Measurements from ENCODE around the gene KATNAL2.

KATNAL2 gene

DNA sequence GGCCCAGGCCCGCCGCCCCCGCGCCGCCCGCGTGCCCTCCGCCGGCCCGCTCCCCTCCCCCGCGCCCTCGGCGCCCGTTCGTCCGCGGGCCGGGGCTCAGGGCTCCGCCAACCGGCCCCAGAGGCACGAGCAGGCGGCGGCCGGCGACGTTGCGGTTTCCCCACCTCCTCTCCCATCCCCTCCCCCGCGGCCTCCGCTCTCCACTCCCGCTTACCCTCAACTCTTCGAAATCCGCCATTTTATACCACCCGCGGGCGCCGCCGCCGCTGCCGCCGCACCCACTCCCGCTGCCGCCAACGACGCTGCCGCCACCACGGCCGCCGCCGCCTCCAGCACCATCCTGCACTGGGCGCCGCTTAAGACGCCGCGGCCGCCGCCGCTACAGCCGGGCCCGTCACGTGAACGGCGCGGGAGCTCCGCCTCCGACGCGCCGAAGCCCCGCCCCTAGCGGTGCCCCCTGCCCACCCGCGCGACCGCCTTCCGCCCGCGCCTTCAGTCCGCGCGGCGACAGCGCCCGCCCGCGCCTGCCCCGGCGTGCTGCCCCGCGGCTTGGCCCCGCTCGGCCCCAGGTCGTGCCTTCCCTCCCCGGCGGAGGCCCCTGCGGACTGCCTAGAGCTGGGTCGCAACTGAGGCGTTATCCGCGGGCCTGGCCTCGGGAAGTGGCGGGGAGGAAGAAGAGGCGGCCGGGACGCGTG, at the start of gene KATNAL2, which contains the start of gene PIAS2:
TSS of gene KATNAL2 (plus strand) at position 495 of the 695 bp plus-strand sequence. CDS start 29,271 bp downstream, outside the sequence.
TSS of gene PIAS2 (minus strand) at position 400 of the 695 bp plus-strand sequence. CDS start at position 238, 162 bp downstream.
- DNase-seq (ENCODE audit: extremely low spot score): peak; percentile 77
- ChIA-PET CTCF (no interaction called here), POLR2A (interaction anchor here (0.5 to 2.3 kb wide), 9 partner anchors 18 to 110 kb away, joined by 3 to 8 read pairs (median 3); no protein-coding TSS in a partner anchor)
- no peak for TF ChIP-seq SP1 (IDR thresholded peaks at IDR 0.05)
- TF ChIP-seq ARNT (IDR thresholded peaks at IDR 0.05): no peak
- TF ChIP-seq NFRKB (IDR thresholded peaks at IDR 0.05): no peak
- no peak for TF ChIP-seq SUZ12 (IDR thresholded peaks at IDR 0.05)
- no peak for TF ChIP-seq LEF1 (IDR thresholded peaks at IDR 0.05; ENCODE audit: borderline replicate concordance)
- no peak for TF ChIP-seq FOXM1 (IDR thresholded peaks at IDR 0.05; ENCODE audit: borderline replicate concordance)

DNA sequence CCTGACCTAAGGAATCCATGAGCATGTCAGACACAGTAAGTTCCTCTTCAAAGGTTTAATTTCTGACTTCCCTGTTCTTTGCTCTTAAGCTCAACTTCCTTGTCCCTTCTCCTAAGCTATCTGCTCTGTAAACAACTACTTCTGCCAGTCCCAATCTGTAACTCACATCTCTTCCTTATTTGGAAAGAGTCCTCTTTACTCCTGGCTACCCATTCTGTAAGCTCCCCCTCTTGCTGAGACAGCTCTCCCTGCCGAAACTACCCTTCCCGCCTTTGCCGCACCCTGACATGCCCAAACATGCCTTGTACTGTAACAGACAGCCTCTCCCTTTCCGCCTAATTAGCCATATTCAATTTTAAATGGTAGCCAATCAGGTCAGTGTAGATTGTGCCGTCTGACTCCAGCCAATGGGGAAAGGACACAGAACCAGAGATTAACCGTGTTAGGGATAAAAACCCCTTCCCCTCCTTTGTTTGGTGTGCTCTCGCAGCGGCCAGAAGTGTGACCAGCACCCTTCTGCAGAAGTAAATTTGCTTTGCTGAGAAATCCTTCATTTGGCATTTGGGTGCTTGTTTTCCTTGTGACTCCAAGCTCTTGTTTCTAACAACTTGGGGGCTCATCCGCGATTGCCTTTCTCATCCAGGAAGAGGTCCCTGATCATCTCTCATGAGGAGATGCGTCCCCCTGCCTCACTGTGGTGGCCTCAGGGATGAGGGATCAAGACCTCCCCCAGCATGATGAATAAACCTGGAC, 49.1 kb upstream of the KATNAL2 start:
- no peak for DNase-seq (ENCODE audit: extremely low spot score)
- ChIA-PET CTCF (no interaction called here), POLR2A (interaction anchor here (0.9 kb wide), 1 partner anchor 49 kb away, joined by 3 read pairs; the partner anchor contains the start of genes KATNAL2 and PIAS2)
- TF ChIP-seq FOXM1 (IDR thresholded peaks at IDR 0.05; ENCODE audit: borderline replicate concordance) (no peak), L3MBTL2 (conservative IDR thresholded peaks at IDR 0.05) (no peak), SP1 (IDR thresholded peaks at IDR 0.05) (no peak), BHLHE40 (IDR thresholded peaks at IDR 0.05; ENCODE audit: borderline replicate concordance) (no peak), SUZ12 (IDR thresholded peaks at IDR 0.05) (no peak), FOXK2 (IDR thresholded peaks at IDR 0.05) (no peak), LEF1 (IDR thresholded peaks at IDR 0.05; ENCODE audit: borderline replicate concordance) (no peak), CTBP1 (IDR thresholded peaks at IDR 0.05; ENCODE audit: borderline replicate concordance) (no peak), TARDBP (IDR thresholded peaks at IDR 0.05) (no peak), FOXA1 (IDR thresholded peaks at IDR 0.05) (no peak), ELF4 (IDR thresholded peaks at IDR 0.05) (no peak), ARNT (IDR thresholded peaks at IDR 0.05) (no peak), PKNOX1 (IDR thresholded peaks at IDR 0.05) (no peak), NFRKB (IDR thresholded peaks at IDR 0.05) (no peak), HDGF (IDR thresholded peaks at IDR 0.05; ENCODE audit: borderline replicate concordance) (no peak), ZNF384 (IDR thresholded peaks at IDR 0.05) (no peak)

- ChIA-PET CTCF (no interaction called here), POLR2A (no interaction called here)
- TF ChIP-seq L3MBTL2 (conservative IDR thresholded peaks at IDR 0.05): no peak
- DNase-seq (ENCODE audit: extremely low spot score): no peak
These were observed 39.9 kb upstream of the KATNAL2 start for GRCh38 chr18:46877329-46877987.

DNA sequence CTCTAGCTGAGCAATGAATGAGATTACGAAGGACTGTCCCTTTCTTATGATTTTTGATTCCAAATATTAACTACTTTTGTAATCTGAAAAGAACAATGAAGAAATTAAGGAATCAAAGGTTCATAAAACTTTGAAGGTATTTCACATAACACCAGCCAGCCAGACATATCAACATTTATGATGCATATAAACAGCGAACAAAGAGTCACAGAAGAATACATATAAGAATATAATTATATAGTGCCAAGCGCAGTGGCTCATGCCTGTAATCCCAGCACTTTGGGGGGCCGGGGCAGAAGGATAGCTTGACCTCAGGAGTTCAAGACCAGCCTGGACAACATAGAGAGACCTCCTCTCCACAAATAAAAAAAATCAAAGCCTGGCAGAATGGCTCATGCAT, 34.2 kb upstream of the KATNAL2 start:
- ChIA-PET POLR2A (no interaction called here), CTCF (no interaction called here)
- TF ChIP-seq ARNT (IDR thresholded peaks at IDR 0.05): no peak
- no peak for TF ChIP-seq SP1 (IDR thresholded peaks at IDR 0.05)
- no peak for TF ChIP-seq BHLHE40 (IDR thresholded peaks at IDR 0.05; ENCODE audit: borderline replicate concordance)
- DNase-seq (ENCODE audit: extremely low spot score): no peak

GRCh38 chr18:46886893-46887292, 30.5 kb upstream of the KATNAL2 start:
- DNase-seq (ENCODE audit: extremely low spot score): no peak
- ChIA-PET POLR2A (no interaction called here), CTCF (no interaction called here)
- TF ChIP-seq ELF4 (IDR thresholded peaks at IDR 0.05) (no peak), FOXM1 (IDR thresholded peaks at IDR 0.05; ENCODE audit: borderline replicate concordance) (no peak), CTBP1 (IDR thresholded peaks at IDR 0.05; ENCODE audit: borderline replicate concordance) (no peak), HDGF (IDR thresholded peaks at IDR 0.05; ENCODE audit: borderline replicate concordance) (no peak), TARDBP (IDR thresholded peaks at IDR 0.05) (no peak), FOXA1 (IDR thresholded peaks at IDR 0.05) (no peak), ARNT (IDR thresholded peaks at IDR 0.05) (no peak), SUZ12 (IDR thresholded peaks at IDR 0.05) (no peak), NFRKB (IDR thresholded peaks at IDR 0.05) (no peak), SP1 (IDR thresholded peaks at IDR 0.05) (no peak), PKNOX1 (IDR thresholded peaks at IDR 0.05) (no peak), L3MBTL2 (conservative IDR thresholded peaks at IDR 0.05) (no peak), FOXK2 (IDR thresholded peaks at IDR 0.05) (no peak), LEF1 (IDR thresholded peaks at IDR 0.05; ENCODE audit: borderline replicate concordance) (no peak)

DNA sequence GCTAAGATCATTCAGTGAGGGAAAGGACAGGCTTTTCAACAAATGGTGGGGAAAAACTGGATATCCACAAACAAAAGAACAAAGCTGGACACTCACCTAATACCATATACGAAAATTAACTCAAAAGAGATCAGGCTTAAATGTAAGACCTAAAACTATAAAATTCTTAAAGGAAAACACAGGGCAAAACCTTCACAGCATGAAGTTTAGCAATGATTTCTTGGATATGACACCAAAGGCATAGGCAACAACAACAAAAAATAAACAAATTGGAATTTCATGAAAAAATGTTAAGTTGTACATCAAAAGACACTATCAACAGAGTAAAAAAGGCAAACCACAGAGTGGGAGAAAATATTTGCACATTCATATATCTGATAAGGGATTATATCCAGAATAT, 28.4 kb upstream of the KATNAL2 start:
- ChIA-PET CTCF (no interaction called here), POLR2A (no interaction called here)
- DNase-seq (ENCODE audit: extremely low spot score): no peak
- TF ChIP-seq ZNF384 (IDR thresholded peaks at IDR 0.05) (no peak), FOXK2 (IDR thresholded peaks at IDR 0.05) (no peak), BHLHE40 (IDR thresholded peaks at IDR 0.05; ENCODE audit: borderline replicate concordance) (no peak), LEF1 (IDR thresholded peaks at IDR 0.05; ENCODE audit: borderline replicate concordance) (no peak), CTBP1 (IDR thresholded peaks at IDR 0.05; ENCODE audit: borderline replicate concordance) (no peak), ARNT (IDR thresholded peaks at IDR 0.05) (no peak), PKNOX1 (IDR thresholded peaks at IDR 0.05) (no peak), TARDBP (IDR thresholded peaks at IDR 0.05) (no peak), HDGF (IDR thresholded peaks at IDR 0.05; ENCODE audit: borderline replicate concordance) (no peak)
